Measurements from ENCODE around the gene BEST2. TPM values are rescaled to one million over a fixed set of nuclear protein-coding genes. Genes with fewer than 3 reads are reported as not detected.
A peak's percentile ranks its signal among the peaks of the same experiment; 100 is the strongest.

BEST2 gene
- total RNA-seq, 1 donor from 2014 or later: not detected

DNA sequence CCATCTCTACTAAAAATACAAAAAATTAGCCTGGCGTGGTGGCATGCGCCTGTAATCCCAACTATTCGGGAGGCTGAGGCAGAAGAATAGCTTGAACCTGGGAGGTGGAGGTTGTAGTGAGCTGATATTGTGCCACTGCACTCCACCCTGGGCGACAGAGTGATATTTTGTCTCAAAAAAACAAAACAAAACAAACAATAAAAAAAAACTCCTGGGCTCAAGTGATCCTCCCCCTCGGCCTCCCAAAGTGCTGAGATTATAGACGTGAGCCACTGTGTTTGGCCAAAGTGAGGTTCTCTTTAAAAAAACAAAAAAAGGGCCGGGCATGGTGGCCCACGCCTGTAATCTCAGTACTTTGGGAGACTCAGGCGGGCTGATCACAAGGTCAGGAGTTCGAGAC is 35.9 kb downstream of the BEST2 start:
- no peak for DNase-seq
- intact Hi-C loops (cut with micrococcal nuclease): no loop called here
- Histone ChIP-seq H3K27ac (replicated peaks) (peak overlapping the region; percentile 96), H3K36me3 (no peaks in the 10 kb centered on the region), H3K27me3 (ENCODE audit: low read depth) (no peaks in the 10 kb centered on the region), H3K9me3 (replicated peaks) (no peaks in the 10 kb centered on the region), H3K4me1 (peaks cover 93% of the 10 kb centered on the region), H3K4me3 (no peak overlapping the region)
- TF ChIP-seq CTCF (IDR thresholded peaks at IDR 0.05; ENCODE audit: borderline replicate concordance): no peak

DNA sequence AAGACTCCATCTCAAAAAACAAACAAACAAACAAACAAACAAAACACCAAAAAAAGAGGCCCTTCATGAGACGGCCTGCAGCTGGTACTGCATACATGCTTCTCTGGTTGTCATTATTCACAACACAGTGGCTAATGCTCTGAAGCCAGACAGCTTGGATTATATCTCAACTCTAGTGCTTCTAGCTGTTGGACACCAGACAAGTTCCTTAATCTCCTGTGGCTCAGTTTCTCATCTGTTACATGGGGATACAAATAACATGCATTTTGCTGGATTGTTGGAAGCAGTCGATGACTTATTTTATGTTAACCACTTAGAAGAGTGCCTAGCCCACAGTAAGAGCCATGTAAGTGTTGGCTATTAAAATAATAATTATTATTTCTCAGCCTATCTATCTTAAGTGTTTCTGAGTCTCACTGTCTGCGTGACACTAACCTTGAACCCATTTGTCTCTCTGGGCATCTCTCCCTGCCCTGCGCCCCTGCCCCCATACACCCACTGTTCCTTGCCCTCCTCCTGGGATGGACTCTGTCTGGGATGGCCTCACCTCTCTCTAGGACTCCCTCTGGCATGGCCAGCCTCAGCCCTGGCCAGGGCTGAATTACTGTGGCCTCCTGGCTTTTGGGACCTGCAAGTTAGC is 36.6 kb downstream of the BEST2 start:
- peak overlapping the region; percentile 96 for H3K27ac ChIP-seq (replicated peaks)
- TF ChIP-seq CTCF (IDR thresholded peaks at IDR 0.05; ENCODE audit: borderline replicate concordance): no peak
- H3K4me1 ChIP-seq: peaks cover 93% of the 10 kb centered on the region
- H3K9me3 ChIP-seq (replicated peaks): no peaks in the 10 kb centered on the region
- intact Hi-C loops (cut with micrococcal nuclease): no loop called here
- H3K36me3 ChIP-seq: no peaks in the 10 kb centered on the region
- H3K27me3 ChIP-seq (ENCODE audit: low read depth): no peaks in the 10 kb centered on the region
- no peak for DNase-seq
- H3K4me3 ChIP-seq: peak overlapping the region; percentile 76

- H3K27me3 ChIP-seq (ENCODE audit: low read depth): no peaks in the 10 kb centered on the region
- peaks cover 91% of the 10 kb centered on the region for H3K4me1 ChIP-seq
- peak; percentile 87 for DNase-seq
- intact Hi-C loops (cut with micrococcal nuclease): no loop called here
- no peaks in the 10 kb centered on the region for H3K9me3 ChIP-seq (replicated peaks)
- no peaks in the 10 kb centered on the region for H3K36me3 ChIP-seq
- H3K27ac ChIP-seq (replicated peaks): peak overlapping the region; percentile 96
- no peak for TF ChIP-seq CTCF (IDR thresholded peaks at IDR 0.05; ENCODE audit: borderline replicate concordance)
- peak overlapping the region; percentile 76 for H3K4me3 ChIP-seq
These were observed 37.1 kb downstream of the BEST2 start for GRCh38 chr19:12788682-12789097.

DNA sequence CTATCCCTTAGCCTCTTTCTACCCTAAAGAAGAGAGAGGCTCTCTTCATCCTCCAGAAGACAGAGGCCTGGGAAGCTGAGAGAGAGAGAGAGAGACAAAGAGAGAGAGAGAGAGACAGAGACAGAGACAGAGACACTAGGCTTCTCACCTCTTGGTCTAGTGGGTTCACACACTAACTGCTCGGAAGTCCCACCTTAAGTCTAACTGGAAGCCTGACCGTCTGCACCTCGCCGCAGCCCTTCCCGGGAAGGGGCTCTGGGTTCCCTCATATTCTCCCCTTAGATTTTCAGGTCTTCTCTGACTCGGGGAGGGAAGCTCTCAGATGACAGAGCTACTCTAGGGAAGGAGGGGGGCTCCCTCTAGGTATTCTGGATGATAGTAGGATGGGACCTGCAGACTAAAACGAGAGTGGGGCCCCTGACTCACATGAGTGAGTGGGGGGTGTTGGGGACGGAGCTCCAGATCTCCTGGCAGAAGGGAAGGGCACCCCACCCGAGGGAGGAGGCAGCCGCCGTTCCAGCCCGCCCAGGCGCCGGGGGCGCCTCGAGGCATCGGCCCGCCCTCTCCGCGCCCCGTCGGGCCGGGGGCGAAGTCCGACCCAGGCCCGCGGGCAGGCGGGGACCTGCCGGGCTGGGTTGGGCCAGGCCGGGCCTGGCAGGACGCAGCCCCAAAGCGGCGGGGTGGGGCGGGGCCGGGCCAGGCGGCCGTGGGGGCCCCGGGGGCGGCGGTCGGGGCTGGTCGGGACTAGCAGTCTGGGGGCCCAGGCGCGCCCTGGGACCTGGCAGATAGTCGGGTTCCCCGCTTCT is 37.7 kb downstream of the BEST2 start:
- no peaks in the 10 kb centered on the region for H3K36me3 ChIP-seq
- no peak for DNase-seq
- H3K27ac ChIP-seq (replicated peaks): peak overlapping the region; percentile 96
- no peak for TF ChIP-seq CTCF (IDR thresholded peaks at IDR 0.05; ENCODE audit: borderline replicate concordance)
- intact Hi-C loops (cut with micrococcal nuclease): no loop called here
- peak overlapping the region; percentile 76 for H3K4me3 ChIP-seq
- no peaks in the 10 kb centered on the region for H3K9me3 ChIP-seq (replicated peaks)
- H3K4me1 ChIP-seq: peaks cover 91% of the 10 kb centered on the region
- H3K27me3 ChIP-seq (ENCODE audit: low read depth): no peaks in the 10 kb centered on the region

GRCh38 chr19:12789904-12790619 is 38.5 kb downstream of the BEST2 start:
- Histone ChIP-seq H3K36me3 (no peaks in the 10 kb centered on the region), H3K4me1 (peaks cover 89% of the 10 kb centered on the region), H3K27ac (replicated peaks) (peak overlapping the region; percentile 96), H3K4me3 (peak overlapping the region; percentile 76), H3K27me3 (ENCODE audit: low read depth) (no peaks in the 10 kb centered on the region), H3K9me3 (replicated peaks) (no peaks in the 10 kb centered on the region)
- intact Hi-C loops (cut with micrococcal nuclease): no loop called here
- peak; percentile 97 for DNase-seq
- no peak for TF ChIP-seq CTCF (IDR thresholded peaks at IDR 0.05; ENCODE audit: borderline replicate concordance)
